ENCODE data around the gene HOXA3. TPM values are rescaled to one million over a fixed set of nuclear protein-coding genes. Genes with fewer than 3 reads are reported as not detected.

The HOXA3 gene
- total and polyA plus RNA-seq, 7 donors: 3.9 to 20.8 (median 10.3) TPM

DNA sequence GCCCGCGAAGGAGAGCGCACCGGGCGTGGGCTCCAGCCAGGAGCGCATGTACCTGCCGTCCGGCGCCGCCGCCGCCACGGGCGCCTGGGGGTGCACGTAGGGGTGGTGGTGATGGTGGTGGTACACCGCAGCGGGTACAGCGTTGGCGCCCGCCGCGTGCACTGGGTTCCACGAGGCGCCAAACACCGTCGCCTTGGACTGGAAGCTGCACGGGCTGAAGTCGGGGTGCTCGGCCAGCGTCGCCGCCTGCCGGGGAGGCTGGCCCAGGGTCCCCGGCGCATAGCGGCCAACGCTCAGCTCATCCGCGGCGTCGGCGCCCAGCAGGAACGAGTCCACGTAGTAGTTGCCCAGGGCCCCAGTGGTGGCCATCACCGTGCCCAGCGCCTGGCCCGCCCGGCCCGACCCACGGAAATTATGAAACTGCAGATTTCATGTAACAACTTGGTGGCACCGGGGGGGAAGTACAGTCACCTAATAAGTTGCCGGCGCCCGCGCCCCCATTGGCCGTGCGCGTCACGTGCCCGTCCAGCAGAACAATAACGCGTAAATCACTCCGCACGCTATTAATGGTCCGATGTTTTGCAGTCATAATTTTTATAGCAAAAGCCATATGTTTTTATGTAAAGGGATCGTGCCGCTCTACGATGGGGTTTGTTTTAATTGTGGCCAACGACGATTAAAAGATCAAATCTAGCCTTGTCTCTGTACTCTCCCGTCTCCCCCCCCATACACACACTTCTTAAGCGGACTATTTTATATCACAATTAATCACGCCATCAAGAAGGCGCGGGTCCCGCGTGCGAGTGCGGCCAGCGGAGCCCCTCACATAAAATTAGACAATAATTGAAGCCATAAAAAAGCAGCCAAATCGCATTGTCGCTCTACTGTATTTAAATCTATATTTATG is 13.0 kb upstream of the HOXA3 start, which contains the start of gene HOXA9:
Gene HOXA9, minus strand, starts transcription at position 449 of the 907 bp plus-strand sequence. Its CDS starts 80 bp downstream, at position 369.
- peak; percentile 97 for DNase-seq
- H3K4me3 ChIP-seq: peak within 1 kb of the TSS; percentile 80 to 85 (median 82)
- TF ChIP-seq, protein P1, sequence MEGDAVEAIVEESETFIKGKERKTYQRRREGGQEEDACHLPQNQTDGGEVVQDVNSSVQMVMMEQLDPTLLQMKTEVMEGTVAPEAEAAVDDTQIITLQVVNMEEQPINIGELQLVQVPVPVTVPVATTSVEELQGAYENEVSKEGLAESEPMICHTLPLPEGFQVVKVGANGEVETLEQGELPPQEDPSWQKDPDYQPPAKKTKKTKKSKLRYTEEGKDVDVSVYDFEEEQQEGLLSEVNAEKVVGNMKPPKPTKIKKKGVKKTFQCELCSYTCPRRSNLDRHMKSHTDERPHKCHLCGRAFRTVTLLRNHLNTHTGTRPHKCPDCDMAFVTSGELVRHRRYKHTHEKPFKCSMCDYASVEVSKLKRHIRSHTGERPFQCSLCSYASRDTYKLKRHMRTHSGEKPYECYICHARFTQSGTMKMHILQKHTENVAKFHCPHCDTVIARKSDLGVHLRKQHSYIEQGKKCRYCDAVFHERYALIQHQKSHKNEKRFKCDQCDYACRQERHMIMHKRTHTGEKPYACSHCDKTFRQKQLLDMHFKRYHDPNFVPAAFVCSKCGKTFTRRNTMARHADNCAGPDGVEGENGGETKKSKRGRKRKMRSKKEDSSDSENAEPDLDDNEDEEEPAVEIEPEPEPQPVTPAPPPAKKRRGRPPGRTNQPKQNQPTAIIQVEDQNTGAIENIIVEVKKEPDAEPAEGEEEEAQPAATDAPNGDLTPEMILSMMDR (IDR thresholded peaks at IDR 0.05): peak in 2 of 4 experiments; percentile 22 to 24
- TF ChIP-seq EP300 (IDR thresholded peaks at IDR 0.05) (no peak), POLR2AphosphoS5 (IDR thresholded peaks at IDR 0.05) (peak; percentile 74 to 92 (median 86)), POLR2A (IDR thresholded peaks at IDR 0.05) (peak; percentile 50 to 59)
- intact Hi-C loops (cut with DNase I): loop anchor here (2.0 to 5.0 kb wide), 3 partner anchors 15 to 1308 kb away; partner anchors contain the start of gene HOXA2
- H3K36me3 ChIP-seq: no peaks in the 10 kb centered on the region
- peaks cover 0 to 50% (median 42%) of the 10 kb centered on the region in 4 donors for H3K4me1 ChIP-seq
- 1 to 2% methylated on average over 82 of the region's 82 CpGs for WGBS, 2 donors
- peak within 1 kb of the TSS in 3 of 4 donors; percentile 97 to 98 (median 98) for H3K27ac ChIP-seq
- H3K27me3 ChIP-seq: no peaks in the 10 kb centered on the region
- no peaks in the 10 kb centered on the region for H3K9me3 ChIP-seq

DNA sequence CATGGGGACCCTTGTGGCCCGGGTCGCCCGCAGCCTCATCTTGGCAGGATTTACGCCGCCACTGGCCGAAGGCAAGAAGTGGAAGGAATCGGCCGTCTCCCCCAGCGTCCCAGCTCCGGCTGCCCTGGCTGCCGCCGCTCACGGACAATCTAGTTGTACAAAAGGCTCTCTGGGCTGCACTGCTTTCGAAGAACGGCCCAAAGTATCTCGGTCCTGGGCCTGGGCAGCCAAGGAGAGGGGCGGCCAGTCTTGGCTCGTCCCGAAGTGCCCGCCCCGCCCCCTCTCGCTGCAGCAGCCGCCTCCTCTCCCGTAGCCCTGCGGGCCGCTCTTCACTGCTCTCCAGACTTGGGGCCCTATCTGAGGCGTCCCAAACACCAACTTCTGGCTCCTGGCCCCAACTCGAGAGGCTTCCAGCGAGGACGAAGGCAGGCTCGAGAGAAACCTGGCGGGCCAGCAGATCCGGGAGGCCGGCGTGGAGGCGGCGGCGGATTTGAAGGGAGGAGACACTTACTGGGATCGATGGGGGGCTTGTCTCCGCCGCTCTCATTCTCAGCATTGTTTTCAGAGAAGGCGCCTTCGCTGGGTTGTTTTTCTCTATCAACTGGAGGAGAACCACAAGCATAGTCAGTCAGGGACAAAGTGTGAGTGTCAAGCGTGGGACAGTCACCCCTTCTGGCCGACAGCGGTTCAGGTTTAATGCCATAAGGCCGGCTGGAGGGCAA is 12.1 kb upstream of the HOXA3 start:
- H3K4me1 ChIP-seq: peaks cover 0 to 52% (median 44%) of the 10 kb centered on the region in 4 donors
- intact Hi-C loops (cut with DNase I): loop anchor here (2.0 to 5.0 kb wide), 3 partner anchors 14 to 1307 kb away; partner anchors contain the start of gene HOXA2
- H3K36me3 ChIP-seq: no peaks in the 10 kb centered on the region
- H3K27ac ChIP-seq: peak overlapping the region in 3 of 4 donors; percentile 97 to 98 (median 98)
- H3K9me3 ChIP-seq: no peaks in the 10 kb centered on the region
- H3K4me3 ChIP-seq: peak overlapping the region; percentile 80 to 85 (median 82)
- no peaks in the 10 kb centered on the region for H3K27me3 ChIP-seq
- DNase-seq: peak; percentile 87
- peak in 2 of 4 donors; percentile 40 to 61 for TF ChIP-seq POLR2AphosphoS5 (IDR thresholded peaks at IDR 0.05)
- TF ChIP-seq EP300 (IDR thresholded peaks at IDR 0.05): no peak
- TF ChIP-seq, protein P1 (IDR thresholded peaks at IDR 0.05): peak in 1 of 4 experiments; percentile 43
- WGBS, 2 donors: 1 to 3% methylated on average over 47 of the region's 47 CpGs

DNA sequence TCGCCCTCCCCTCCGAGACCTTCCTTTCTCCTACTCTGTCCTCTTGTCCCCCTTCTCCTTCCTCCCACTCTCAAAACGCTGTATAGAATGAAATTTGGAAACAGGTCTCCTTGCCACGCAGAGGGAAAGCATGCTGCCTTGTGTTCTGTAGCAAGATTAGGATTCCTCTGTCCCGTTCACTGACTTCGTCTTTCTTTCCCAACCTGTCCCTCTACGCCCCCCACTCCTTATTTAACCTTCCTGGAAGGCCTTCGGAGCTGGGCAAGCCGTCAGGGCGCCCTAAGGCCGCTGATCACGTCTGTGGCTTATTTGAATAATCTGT is 11.6 kb upstream of the HOXA3 start:
- Histone ChIP-seq H3K36me3 (no peaks in the 10 kb centered on the region), H3K4me1 (peaks cover 0 to 52% (median 44%) of the 10 kb centered on the region in 4 donors), H3K27ac (peak overlapping the region in 3 of 4 donors; percentile 97 to 98 (median 98)), H3K4me3 (peak overlapping the region; percentile 80 to 85 (median 82)), H3K9me3 (no peaks in the 10 kb centered on the region), H3K27me3 (no peaks in the 10 kb centered on the region)
- intact Hi-C loops (cut with DNase I): loop anchor here (2.0 kb wide), 1 partner anchor 13 kb away; no protein-coding TSS in a partner anchor
- 4 to 17% methylated on average over 12 of the region's 12 CpGs for WGBS, 2 donors
- DNase-seq: no peak
- TF ChIP-seq, protein P1 (IDR thresholded peaks at IDR 0.05): no peak
- TF ChIP-seq POLR2AphosphoS5 (IDR thresholded peaks at IDR 0.05) (no peak), EP300 (IDR thresholded peaks at IDR 0.05) (no peak), POLR2A (IDR thresholded peaks at IDR 0.05) (no peak)

DNA sequence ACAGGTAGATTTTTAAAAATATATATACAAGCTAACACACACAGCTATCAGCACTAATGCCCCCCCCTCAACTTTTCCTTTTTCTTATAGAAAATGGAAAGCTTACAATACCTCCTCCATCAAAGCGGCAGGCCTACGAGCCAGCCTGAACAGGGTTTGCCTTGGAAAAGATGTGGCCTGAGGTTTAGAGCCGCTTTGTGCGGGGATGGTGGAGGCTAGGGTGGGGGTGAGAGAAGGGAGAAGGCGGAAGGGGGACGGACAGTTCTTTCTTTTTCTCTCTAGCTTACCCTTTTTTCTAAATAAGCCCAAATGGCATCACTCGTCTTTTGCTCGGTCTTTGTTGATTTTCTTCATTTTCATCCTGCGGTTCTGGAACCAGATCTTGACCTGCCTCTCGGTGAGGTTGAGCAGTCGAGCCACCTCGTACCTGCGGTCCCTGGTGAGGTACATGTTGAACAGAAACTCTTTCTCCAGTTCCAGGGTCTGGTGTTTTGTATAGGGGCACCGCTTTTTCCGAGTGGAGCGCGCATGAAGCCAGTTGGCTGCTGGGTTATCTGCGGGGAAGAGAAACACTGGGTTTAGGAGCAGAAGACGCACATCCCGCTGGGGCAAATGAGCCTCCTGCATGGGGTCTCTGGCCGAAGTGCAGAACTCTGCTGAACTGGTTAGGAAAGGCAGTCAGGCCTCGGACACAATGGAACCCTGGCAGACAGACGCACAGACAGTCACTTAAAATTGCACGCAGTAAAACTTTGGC is 11.1 kb upstream of the HOXA3 start:
- Histone ChIP-seq H3K27me3 (no peaks in the 10 kb centered on the region), H3K27ac (peak overlapping the region in 3 of 4 donors; percentile 97 to 98 (median 98)), H3K4me3 (peak overlapping the region; percentile 80 to 85 (median 82)), H3K9me3 (no peaks in the 10 kb centered on the region), H3K4me1 (peaks cover 0 to 52% (median 44%) of the 10 kb centered on the region in 4 donors), H3K36me3 (no peaks in the 10 kb centered on the region)
- WGBS, 2 donors: 6 to 23% methylated on average over 24 of the region's 24 CpGs
- TF ChIP-seq POLR2A (IDR thresholded peaks at IDR 0.05): no peak
- TF ChIP-seq, protein P1 (IDR thresholded peaks at IDR 0.05): no peak
- intact Hi-C loops (cut with DNase I): loop anchor here (2.0 kb wide), 1 partner anchor 13 kb away; no protein-coding TSS in a partner anchor
- DNase-seq: peak; percentile 67
